ENCODE results near the gene RAX2. TPM values are rescaled to one million over a fixed set of nuclear protein-coding genes. Genes with fewer than 3 reads are reported as not detected.

RAX2 gene
- total and polyA plus RNA-seq, 2 donors (not counting 1 experiment from before 2014, with no cell fraction given): not detected

DNA sequence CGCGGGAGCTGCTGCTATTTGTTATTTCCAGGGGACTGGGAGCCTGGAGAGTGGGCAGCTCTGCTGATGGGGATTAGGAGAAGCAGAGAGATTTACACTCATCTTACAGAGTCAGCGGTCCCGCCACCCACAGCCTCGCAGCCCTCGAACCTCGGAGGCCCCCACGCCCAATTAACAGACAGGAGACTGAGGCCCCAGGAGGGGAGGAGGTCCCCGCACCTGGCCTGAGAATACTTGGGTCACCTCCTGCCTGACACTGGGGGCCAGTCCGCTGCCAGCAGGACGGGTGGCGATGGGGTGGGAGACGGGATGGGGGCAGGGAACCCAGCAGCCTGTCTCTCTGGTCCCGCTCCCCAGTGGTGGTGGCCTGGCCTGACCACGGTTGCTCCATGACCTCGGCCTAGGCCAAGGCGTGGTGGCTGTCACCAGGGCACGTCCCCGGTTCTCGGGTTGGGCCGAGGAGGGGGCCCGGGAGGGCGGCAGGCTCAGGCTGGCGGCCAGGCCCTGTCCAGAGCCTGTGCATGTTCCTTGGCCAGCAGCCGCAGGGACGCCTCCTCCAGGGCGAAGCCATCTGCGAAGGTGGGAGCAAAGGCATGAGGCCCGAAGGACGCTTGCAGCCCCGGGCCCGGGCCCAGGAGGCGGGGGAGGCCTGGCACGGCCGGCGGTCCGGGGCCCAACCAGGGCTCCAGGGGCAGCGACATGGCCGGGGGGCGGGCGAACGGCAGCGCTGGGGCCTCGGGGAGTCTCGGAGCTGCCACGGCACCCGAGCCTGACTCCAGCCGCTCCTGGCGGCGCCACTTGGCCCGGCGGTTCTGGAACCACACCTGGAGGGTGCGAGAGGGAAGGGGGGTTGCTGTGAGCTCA is 1.7 kb downstream of the RAX2 start:
- Histone ChIP-seq H3K4me1 (ENCODE audit: control insufficient read depth, extremely low read depth, insufficient read depth, low read length) (no peaks in the 10 kb centered on the region), H3K79me2 (ENCODE audit: control insufficient read depth, insufficient read depth, low read length) (no peaks in the 10 kb centered on the region), H3K4me2 (ENCODE audit: extremely low read depth, insufficient read depth, low read length) (no peak overlapping the region), H3K9ac (ENCODE audit: insufficient read depth, low read length) (no peak overlapping the region), H3K27me3 (ENCODE audit: control insufficient read depth, insufficient read depth, low read length) (no peaks in the 10 kb centered on the region), H4K20me1 (ENCODE audit: control insufficient read depth, extremely low read depth, insufficient read depth, low read length) (no peaks in the 10 kb centered on the region), H3K9me3 (ENCODE audit: control insufficient read depth, insufficient read depth, low read depth, low read length) (no peaks in the 10 kb centered on the region), H3K36me3 (ENCODE audit: control insufficient read depth, insufficient read depth, low read length) (peaks cover 3% of the 10 kb centered on the region), H3K27ac (ENCODE audit: insufficient read depth, low read length) (no peak overlapping the region), H2AFZ (ENCODE audit: low read length) (no peak overlapping the region), H3K4me3 (replicated peaks in 1 of 4; ENCODE audit: control extremely low read depth in 1 of 4, insufficient read depth in 1 of 4, low read depth in 3 of 4, low read length in 4 of 4) (no peak overlapping the region)
- no peak for DNase-seq (ENCODE audit: low read depth in 2 of 2)
- no peak for TF ChIP-seq EZH2 (IDR thresholded peaks at IDR 0.05; ENCODE audit: low read length, missing control alignments)
- TF ChIP-seq, protein P1, sequence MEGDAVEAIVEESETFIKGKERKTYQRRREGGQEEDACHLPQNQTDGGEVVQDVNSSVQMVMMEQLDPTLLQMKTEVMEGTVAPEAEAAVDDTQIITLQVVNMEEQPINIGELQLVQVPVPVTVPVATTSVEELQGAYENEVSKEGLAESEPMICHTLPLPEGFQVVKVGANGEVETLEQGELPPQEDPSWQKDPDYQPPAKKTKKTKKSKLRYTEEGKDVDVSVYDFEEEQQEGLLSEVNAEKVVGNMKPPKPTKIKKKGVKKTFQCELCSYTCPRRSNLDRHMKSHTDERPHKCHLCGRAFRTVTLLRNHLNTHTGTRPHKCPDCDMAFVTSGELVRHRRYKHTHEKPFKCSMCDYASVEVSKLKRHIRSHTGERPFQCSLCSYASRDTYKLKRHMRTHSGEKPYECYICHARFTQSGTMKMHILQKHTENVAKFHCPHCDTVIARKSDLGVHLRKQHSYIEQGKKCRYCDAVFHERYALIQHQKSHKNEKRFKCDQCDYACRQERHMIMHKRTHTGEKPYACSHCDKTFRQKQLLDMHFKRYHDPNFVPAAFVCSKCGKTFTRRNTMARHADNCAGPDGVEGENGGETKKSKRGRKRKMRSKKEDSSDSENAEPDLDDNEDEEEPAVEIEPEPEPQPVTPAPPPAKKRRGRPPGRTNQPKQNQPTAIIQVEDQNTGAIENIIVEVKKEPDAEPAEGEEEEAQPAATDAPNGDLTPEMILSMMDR (conservative IDR thresholded peaks at IDR 0.05 in 1 of 2, IDR thresholded peaks at IDR 0.05 in 1 of 2; ENCODE audit: low read depth in 1 of 2, low read length in 2 of 2): no peak

DNA sequence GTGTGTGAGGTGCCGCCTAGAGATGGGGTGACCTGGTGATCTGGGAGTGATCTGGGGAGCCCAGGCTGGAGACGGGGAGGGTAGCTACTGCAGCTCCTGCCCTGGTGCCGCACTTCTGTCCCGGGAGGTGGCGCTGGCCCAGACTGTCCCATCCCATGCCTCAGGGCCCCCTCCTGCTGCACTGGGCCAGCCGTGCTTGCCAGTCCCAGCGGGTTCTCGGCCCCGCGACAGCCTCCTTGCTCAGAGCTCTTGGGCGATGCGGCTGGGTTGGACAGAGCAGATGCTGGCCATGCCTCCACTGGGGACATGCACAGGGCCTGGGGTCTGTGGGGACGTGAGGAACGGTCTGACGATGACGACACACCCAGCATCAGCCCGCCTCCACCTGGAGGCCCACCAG is 2.5 kb downstream of the RAX2 start:
- Histone ChIP-seq H3K9ac (ENCODE audit: insufficient read depth, low read length) (no peak overlapping the region), H4K20me1 (ENCODE audit: control insufficient read depth, extremely low read depth, insufficient read depth, low read length) (no peaks in the 10 kb centered on the region), H3K36me3 (ENCODE audit: control insufficient read depth, insufficient read depth, low read length) (peaks cover 3% of the 10 kb centered on the region), H3K4me3 (replicated peaks in 1 of 4; ENCODE audit: control extremely low read depth in 1 of 4, insufficient read depth in 1 of 4, low read depth in 3 of 4, low read length in 4 of 4) (no peak overlapping the region), H3K4me1 (ENCODE audit: control insufficient read depth, extremely low read depth, insufficient read depth, low read length) (no peaks in the 10 kb centered on the region), H3K27me3 (ENCODE audit: control insufficient read depth, insufficient read depth, low read length) (no peaks in the 10 kb centered on the region), H3K79me2 (ENCODE audit: control insufficient read depth, insufficient read depth, low read length) (no peaks in the 10 kb centered on the region), H3K27ac (ENCODE audit: insufficient read depth, low read length) (no peak overlapping the region), H3K9me3 (ENCODE audit: control insufficient read depth, insufficient read depth, low read depth, low read length) (no peaks in the 10 kb centered on the region), H2AFZ (ENCODE audit: low read length) (no peak overlapping the region), H3K4me2 (ENCODE audit: extremely low read depth, insufficient read depth, low read length) (no peak overlapping the region)
- DNase-seq (ENCODE audit: low read depth in 2 of 2): no peak
- TF ChIP-seq EZH2 (IDR thresholded peaks at IDR 0.05; ENCODE audit: low read length, missing control alignments): no peak
- TF ChIP-seq, protein P1 (conservative IDR thresholded peaks at IDR 0.05 in 1 of 2, IDR thresholded peaks at IDR 0.05 in 1 of 2; ENCODE audit: low read depth in 1 of 2, low read length in 2 of 2): no peak

DNA sequence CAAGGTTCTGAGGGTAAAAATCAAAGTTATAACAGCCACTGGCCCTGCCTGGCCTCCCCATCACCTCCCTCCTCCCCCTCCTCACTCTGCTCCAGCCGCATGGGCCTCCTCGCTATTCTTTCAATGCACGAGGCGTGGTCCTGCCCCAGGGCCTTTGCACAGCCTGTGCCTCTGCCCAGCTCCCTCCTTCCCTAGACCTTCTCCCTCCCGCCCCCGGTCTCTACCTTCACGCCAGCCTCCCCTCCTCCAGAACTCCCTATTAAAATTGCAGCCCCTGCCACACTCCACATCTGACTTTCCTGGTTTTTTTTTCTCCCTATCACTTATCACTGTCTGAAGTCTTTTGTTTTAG is 3.3 kb downstream of the RAX2 start:
- H3K27ac ChIP-seq (ENCODE audit: insufficient read depth, low read length): no peak overlapping the region
- no peak overlapping the region for H3K4me3 ChIP-seq (replicated peaks in 1 of 4; ENCODE audit: control extremely low read depth in 1 of 4, insufficient read depth in 1 of 4, low read depth in 3 of 4, low read length in 4 of 4)
- DNase-seq (ENCODE audit: low read depth in 2 of 2): no peak
- no peak for TF ChIP-seq EZH2 (IDR thresholded peaks at IDR 0.05; ENCODE audit: low read length, missing control alignments)
- TF ChIP-seq, protein P1 (conservative IDR thresholded peaks at IDR 0.05 in 1 of 2, IDR thresholded peaks at IDR 0.05 in 1 of 2; ENCODE audit: low read depth in 1 of 2, low read length in 2 of 2): no peak
- H3K4me1 ChIP-seq (ENCODE audit: control insufficient read depth, extremely low read depth, insufficient read depth, low read length): no peaks in the 10 kb centered on the region
- no peak overlapping the region for H2AFZ ChIP-seq (ENCODE audit: low read length)
- H4K20me1 ChIP-seq (ENCODE audit: control insufficient read depth, extremely low read depth, insufficient read depth, low read length): no peaks in the 10 kb centered on the region
- no peak overlapping the region for H3K9ac ChIP-seq (ENCODE audit: insufficient read depth, low read length)
- peaks cover 3% of the 10 kb centered on the region for H3K36me3 ChIP-seq (ENCODE audit: control insufficient read depth, insufficient read depth, low read length)
- no peaks in the 10 kb centered on the region for H3K79me2 ChIP-seq (ENCODE audit: control insufficient read depth, insufficient read depth, low read length)
- H3K4me2 ChIP-seq (ENCODE audit: extremely low read depth, insufficient read depth, low read length): no peak overlapping the region
- H3K9me3 ChIP-seq (ENCODE audit: control insufficient read depth, insufficient read depth, low read depth, low read length): no peaks in the 10 kb centered on the region
- no peaks in the 10 kb centered on the region for H3K27me3 ChIP-seq (ENCODE audit: control insufficient read depth, insufficient read depth, low read length)

Data from fibroblast of lung (primary cell).